ENCODE measurements around the gene GPR161. TPM values are rescaled to one million over a fixed set of nuclear protein-coding genes. Genes with fewer than 3 reads are reported as not detected.

GPR161 gene
- total RNA-seq, 2 experiments from 2014 or later, result 0.15 TPM; not detected in 1

- H2AFZ ChIP-seq (ENCODE audit: low read length), result no peak overlapping the region
- no peaks in the 10 kb centered on the region for H3K79me2 ChIP-seq (ENCODE audit: insufficient read depth, low read depth, low read length)
- no peak overlapping the region for H3K27ac ChIP-seq (ENCODE audit: low read depth, low read length, poor library complexity, severe bottlenecking)
- H3K4me1 ChIP-seq (ENCODE audit: insufficient read depth, low read length, poor library complexity, severe bottlenecking), result no peaks in the 10 kb centered on the region
- no peak for DNase-seq (ENCODE audit: low spot score)
- H4K20me1 ChIP-seq (ENCODE audit: insufficient read depth, low read length), result no peaks in the 10 kb centered on the region; the same call in 1 of the 2 replicates
- H3K36me3 ChIP-seq (ENCODE audit: insufficient read depth, low read length), result no peaks in the 10 kb centered on the region
- intact Hi-C loops (cut with micrococcal nuclease; ENCODE audit: unreplicated experiment), result loop anchor here (10.0 kb wide), 1 partner anchor 285 kb away; no protein-coding TSS in a partner anchor
- no peak overlapping the region for H3K4me2 ChIP-seq (ENCODE audit: low read length)
- CTCF ChIA-PET (ENCODE audit: unreplicated experiment), result no interaction called here
- TF ChIP-seq EZH2phosphoT487 (IDR thresholded peaks at IDR 0.05; ENCODE audit: borderline replicate concordance, low read depth, low read length), result no peak
- H3K9me2 ChIP-seq (ENCODE audit: insufficient read depth, low read length), result no peaks in the 10 kb centered on the region
- POLR2A ChIA-PET, result no interaction called here
- H3K4me3 ChIP-seq (ENCODE audit: low read depth, low read length, poor library complexity, severe bottlenecking), result no peak overlapping the region
- no peaks in the 10 kb centered on the region for H3K9me3 ChIP-seq (ENCODE audit: low read length)
- no TSS peak for BruUV-seq (replicated peaks)
Observed at GRCh38 chr1:168089326-168089978, 47.3 kb downstream of the GPR161 start.

- CTCF ChIA-PET (ENCODE audit: unreplicated experiment), result no interaction called here
- Histone ChIP-seq H3K4me2 (ENCODE audit: low read length) (no peak overlapping the region), H3K4me3 (ENCODE audit: low read depth, low read length, poor library complexity, severe bottlenecking) (no peak overlapping the region)
Observed at GRCh38 chr1:168088511-168089325, 48.0 kb downstream of the GPR161 start.

More at GRCh38 chr1:168088511-168089325, 48.0 kb downstream of the GPR161 start:
- BruUV-seq (replicated peaks), result no TSS peak
- Histone ChIP-seq H2AFZ (ENCODE audit: low read length) (no peak overlapping the region), H3K4me1 (ENCODE audit: insufficient read depth, low read length, poor library complexity, severe bottlenecking) (no peaks in the 10 kb centered on the region), H3K9me2 (ENCODE audit: insufficient read depth, low read length) (no peaks in the 10 kb centered on the region), H4K20me1 (ENCODE audit: insufficient read depth, low read length) (no peaks in the 10 kb centered on the region; the same call in 1 of the 2 replicates), H3K79me2 (ENCODE audit: insufficient read depth, low read depth, low read length) (no peaks in the 10 kb centered on the region), H3K9me3 (ENCODE audit: low read length) (no peaks in the 10 kb centered on the region), H3K36me3 (ENCODE audit: insufficient read depth, low read length) (no peaks in the 10 kb centered on the region), H3K27ac (ENCODE audit: low read depth, low read length, poor library complexity, severe bottlenecking) (no peak overlapping the region)
- TF ChIP-seq EZH2phosphoT487 (IDR thresholded peaks at IDR 0.05; ENCODE audit: borderline replicate concordance, low read depth, low read length) (no peak), CTCF (conservative IDR thresholded peaks at IDR 0.05; ENCODE audit: low read length) (no peak)
- POLR2A ChIA-PET, result no interaction called here
- DNase-seq (ENCODE audit: low spot score), result no peak
- intact Hi-C loops (cut with micrococcal nuclease; ENCODE audit: unreplicated experiment), result loop anchor here (10.0 kb wide), 1 partner anchor 284 kb away; no protein-coding TSS in a partner anchor
